B cell (primary cell): ENCODE data around the gene CBX7. TPM values are rescaled to one million over a fixed set of nuclear protein-coding genes. Genes with fewer than 3 reads are reported as not detected.

ENCODE experiments used
- ATAC-seq: fragments of 200-7000 bp; cut with Tn5 transposase; one replicate; pipeline ENCODE4 v1.10.0; 2021; ENCODE audit warnings: low read depth, mild to moderate bottlenecking, moderate number of reproducible peaks, moderate library complexity
- CTCF ChIA-PET: fragments of 350-600 bp; sonication (Branson Sonifier 250); formaldehyde crosslinking; loops from one replicate; lab custom pipeline; 2021; ENCODE audit warnings: antibody characterized with exemption, inconsistent platforms; lab: Charles Lee
- POLR2A ChIA-PET: fragments of 350-600 bp; sonication (Branson Sonifier 250); formaldehyde crosslinking; loops from one replicate; lab custom pipeline; 2021; ENCODE audit warnings: antibody characterized with exemption; lab: Charles Lee
- DNase-seq: peaks from one replicate; pipeline ENCODE4 v3.0.0; 2013
- H2AFZ ChIP-seq: 2 replicates; pipeline ENCODE4 v1.6.1; 2012; ENCODE audit warnings: mild to moderate bottlenecking, low read depth, low read length; ENCODE audit not compliant: insufficient read depth, poor library complexity, severe bottlenecking
- H3K27ac ChIP-seq, 2 donors: 1 replicate in 1 of 2; 2 replicates in 1 of 2; pipeline ENCODE4 v1.5.1; 2012 to 2013; ENCODE audit warnings: low read length in 2 of 2, mild to moderate bottlenecking in 2 of 2, moderate library complexity in 1 of 2
- H3K27me3 ChIP-seq, 4 experiments: fragments of 200-600 bp in 1 of 4; sonication (generic) in 1 of 4; replicated peaks in 1 of 4; 1 replicate in 2 of 4; 2 replicates in 2 of 4; pipeline versions ENCODE4 v1.6.1 to v1.7.0; 2013 to 2016; ENCODE audit warnings: low read length in 3 of 4, mild to moderate bottlenecking in 2 of 4, mixed read lengths in 1 of 4, moderate library complexity in 1 of 4; ENCODE audit not compliant: insufficient read depth in 4 of 4, control insufficient read depth in 3 of 4; ENCODE audit errors: control extremely low read depth in 1 of 4
- H3K36me3 ChIP-seq, 2 experiments: replicated peaks in 1 of 2; 1 replicate in 1 of 2; 2 replicates in 1 of 2; pipeline versions ENCODE4 v1.6.1 to v1.7.1; 2013; ENCODE audit warnings: low read length in 1 of 2; ENCODE audit not compliant: insufficient read depth in 2 of 2, control insufficient read depth in 1 of 2; ENCODE audit errors: control extremely low read depth in 1 of 2, extremely low read depth in 1 of 2
- H3K4me1 ChIP-seq, 2 donors: fragments of 200-600 bp in 1 of 2; sonication (generic) in 1 of 2; 1 replicate in 1 of 2; 2 replicates in 1 of 2; pipeline versions ENCODE4 v1.5.1 to v1.6.1; 2013 to 2017; ENCODE audit warnings: low read length in 2 of 2; ENCODE audit not compliant: control insufficient read depth in 2 of 2, insufficient read depth in 2 of 2
- H3K4me2 ChIP-seq: replicated peaks from 2 replicates; pipeline ENCODE3; 2012; ENCODE audit warnings: mild to moderate bottlenecking, low read depth, low read length; ENCODE audit not compliant: poor library complexity, severe bottlenecking
- H3K4me3 ChIP-seq, 5 experiments: fragments of 200-600 bp in 1 of 5; sonication (generic) in 1 of 5; 1 replicate in 3 of 5; 2 replicates in 2 of 5; pipeline versions ENCODE4 v1.5.1 to v1.7.0; 2011 to 2016; ENCODE audit warnings: low read length in 4 of 5, mild to moderate bottlenecking in 4 of 5, low read depth in 2 of 5, control low read depth in 1 of 5, moderate library complexity in 1 of 5; ENCODE audit not compliant: insufficient read depth in 1 of 5; ENCODE audit errors: control extremely low read depth in 1 of 5, extremely low read depth in 1 of 5
- H3K79me2 ChIP-seq: fragments of 200-600 bp; sonication (generic); one replicate; pipeline ENCODE4 v1.6.0; 2016; ENCODE audit warnings: low read length; ENCODE audit not compliant: control insufficient read depth, insufficient read depth
- H3K9ac ChIP-seq: fragments of 200-600 bp; sonication (generic); 2 replicates; pipeline ENCODE4 v1.6.1; 2017; ENCODE audit warnings: mild to moderate bottlenecking, low read length, moderate library complexity
- H3K9me3 ChIP-seq, 3 donors: one replicate each; pipeline versions ENCODE4 v1.6.1 to v1.7.1; 2013; ENCODE audit warnings: low read length in 2 of 3; ENCODE audit not compliant: control insufficient read depth in 2 of 3, insufficient read depth in 1 of 3; ENCODE audit errors: control extremely low read depth in 1 of 3
- H4K20me1 ChIP-seq: 2 replicates; pipeline ENCODE4 v1.6.0; 2012; ENCODE audit warnings: mild to moderate bottlenecking, low read length; ENCODE audit not compliant: insufficient read depth, control insufficient read depth, poor library complexity, severe bottlenecking
- H3K27ac Mint-ChIP-seq: one replicate; pipeline ENCODE4 v1.8.0; 2021; ENCODE audit warnings: mixed read lengths
- H3K27me3 Mint-ChIP-seq: one replicate; pipeline ENCODE4 v1.8.0; 2021; ENCODE audit warnings: mixed read lengths
- H3K4me1 Mint-ChIP-seq: one replicate; pipeline ENCODE4 v1.8.0; 2021; ENCODE audit warnings: mixed read lengths
- H3K4me3 Mint-ChIP-seq: one replicate; pipeline ENCODE4 v1.8.0; 2021; ENCODE audit warnings: mixed read lengths
- H3K9me3 Mint-ChIP-seq: one replicate; pipeline ENCODE4 v1.8.0; 2022; ENCODE audit warnings: mixed read lengths; ENCODE audit not compliant: insufficient read depth
- EZH2 ChIP-seq: IDR thresholded peaks from 2 replicates; pipeline ENCODE4 v1.6.1; 2012; ENCODE audit warnings: borderline replicate concordance, low read depth, mild to moderate bottlenecking, moderate library complexity, low read length; ENCODE audit not compliant: insufficient read depth, poor library complexity, severe bottlenecking
- WGBS: methylation state at CpG from one replicate; pipeline ENCODE4 v1.1.5; 2013; ENCODE audit warnings: missing lambda C conversion rate; ENCODE audit not compliant: insufficient coverage; 5-methylcytosine and 5-hydroxymethylcytosine counted together
- intact Hi-C: fragments of 100-400 bp; cut with micrococcal nuclease; formaldehyde crosslinking; loops from one replicate; pipeline ENCODE4 v1.10.0; 2022
- polyA plus RNA-seq: library from polyadenylated mRNA; depleted of rRNA; stranded (reverse); fragments of >200 nt; gene quantifications from 2 replicates; pipeline ENCODE4 v1.2.3, GENCODE V29; 2012
- total RNA-seq, 2 donors: library from RNA; stranded (reverse); fragments of 120-200 nt in 1 of 2; gene quantifications; 1 replicate in 1 of 2; 2 replicates in 1 of 2; pipeline versions ENCODE4 v1.2.3 to v1.2.4, GENCODE V29; 2013 to 2022
- TF ChIP-seq, protein P1 (sequence below): fragments of 200-600 bp; IDR thresholded peaks from one replicate; pipeline ENCODE4 v1.8.0; 2022; ENCODE audit warnings: antibody characterized with exemption, mild to moderate bottlenecking

CBX7 gene
- total and polyA plus RNA-seq, 2 donors (not counting 1 experiment from before 2014, with no cell fraction given), result 83.6 to 141 TPM

DNA sequence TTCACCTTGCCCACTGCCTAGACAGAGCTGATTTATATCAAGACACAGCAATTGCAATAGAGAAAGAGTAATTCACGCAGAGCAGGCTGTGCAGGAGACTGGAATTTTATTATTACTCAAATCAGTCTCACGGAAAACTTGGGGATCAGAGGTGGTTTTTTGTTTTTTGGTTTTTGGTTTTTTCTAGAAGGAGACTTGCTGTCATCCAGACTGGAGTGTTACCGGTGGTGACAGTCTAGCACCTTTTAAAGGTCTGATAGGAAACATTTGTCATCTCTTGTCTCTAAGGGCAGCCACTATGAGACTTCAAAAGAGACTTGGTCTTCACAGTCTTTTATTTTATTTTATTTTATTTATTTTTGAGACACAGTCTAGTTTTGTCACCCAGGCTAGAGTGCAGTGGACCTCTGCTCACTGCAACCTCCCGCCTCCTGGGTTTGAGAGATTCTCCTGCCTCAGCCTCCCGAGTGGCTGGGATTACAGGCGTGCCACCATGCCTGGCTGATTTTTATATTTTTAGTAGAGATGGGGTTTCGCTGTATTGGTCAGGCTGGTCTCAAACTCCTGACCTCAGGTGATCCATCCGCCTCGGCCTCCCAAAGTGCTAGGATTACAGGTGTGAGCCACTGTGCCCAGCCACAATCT lies 36.4 kb downstream of the CBX7 start:
- Histone ChIP-seq H4K20me1 (no peaks in the 10 kb centered on the region), H3K79me2 (peaks cover 3% of the 10 kb centered on the region), H3K9me3 (no peaks in the 10 kb centered on the region), H2AFZ (no peak overlapping the region), H3K4me2 (peak overlapping the region; percentile 66), H3K36me3 (no peaks in the 10 kb centered on the region), H3K4me3 (no peak overlapping the region), H3K9ac (no peak overlapping the region), H3K4me1 (peaks cover 43 to 45% of the 10 kb centered on the region in 2 donors), H3K27ac (peak overlapping the region in 1 of 2 donors; percentile 78), H3K27me3 (no peaks in the 10 kb centered on the region)
- Mint-ChIP-seq H3K27me3 (no peaks in the 10 kb centered on the region), H3K27ac (peak overlapping the region; percentile 93), H3K9me3 (no peaks in the 10 kb centered on the region), H3K4me3 (peak overlapping the region; percentile 23), H3K4me1 (peaks cover 44% of the 10 kb centered on the region)
- intact Hi-C loops, result loop anchor here (2.0 kb wide), 3 partner anchors 17 to 101 kb away; partner anchors contain the start of gene APOBEC3C
- no peak for DNase-seq
- POLR2A ChIA-PET, result interaction anchor here (1.1 to 2.6 kb wide), 3 partner anchors 16 to 386 kb away, joined by 5 to 10 read pairs (median 7); no protein-coding TSS in a partner anchor
- WGBS, result 77% methylated on average over 3 of the region's 9 CpGs
- no peak for ATAC-seq
- TF ChIP-seq, protein P1, sequence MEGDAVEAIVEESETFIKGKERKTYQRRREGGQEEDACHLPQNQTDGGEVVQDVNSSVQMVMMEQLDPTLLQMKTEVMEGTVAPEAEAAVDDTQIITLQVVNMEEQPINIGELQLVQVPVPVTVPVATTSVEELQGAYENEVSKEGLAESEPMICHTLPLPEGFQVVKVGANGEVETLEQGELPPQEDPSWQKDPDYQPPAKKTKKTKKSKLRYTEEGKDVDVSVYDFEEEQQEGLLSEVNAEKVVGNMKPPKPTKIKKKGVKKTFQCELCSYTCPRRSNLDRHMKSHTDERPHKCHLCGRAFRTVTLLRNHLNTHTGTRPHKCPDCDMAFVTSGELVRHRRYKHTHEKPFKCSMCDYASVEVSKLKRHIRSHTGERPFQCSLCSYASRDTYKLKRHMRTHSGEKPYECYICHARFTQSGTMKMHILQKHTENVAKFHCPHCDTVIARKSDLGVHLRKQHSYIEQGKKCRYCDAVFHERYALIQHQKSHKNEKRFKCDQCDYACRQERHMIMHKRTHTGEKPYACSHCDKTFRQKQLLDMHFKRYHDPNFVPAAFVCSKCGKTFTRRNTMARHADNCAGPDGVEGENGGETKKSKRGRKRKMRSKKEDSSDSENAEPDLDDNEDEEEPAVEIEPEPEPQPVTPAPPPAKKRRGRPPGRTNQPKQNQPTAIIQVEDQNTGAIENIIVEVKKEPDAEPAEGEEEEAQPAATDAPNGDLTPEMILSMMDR, result no peak
- TF ChIP-seq EZH2, result no peak
- CTCF ChIA-PET, result interaction anchor here (0.6 to 2.8 kb wide), 8 partner anchors 15 to 113 kb away, joined by 3 to 12 read pairs (median 4); no protein-coding TSS in a partner anchor

- Histone ChIP-seq H4K20me1 (no peaks in the 10 kb centered on the region), H3K79me2 (peaks cover 3% of the 10 kb centered on the region), H3K9ac (no peak overlapping the region), H3K27ac (peak overlapping the region; percentile 68 to 78), H3K4me1 (peaks cover 48 to 50% of the 10 kb centered on the region in 2 donors), H3K27me3 (no peaks in the 10 kb centered on the region), H3K4me3 (peak overlapping the region in 1 of 5 experiments; percentile 37), H3K9me3 (no peaks in the 10 kb centered on the region), H2AFZ (no peak overlapping the region), H3K36me3 (no peaks in the 10 kb centered on the region), H3K4me2 (peak overlapping the region; percentile 66)
- no CpG with 5 or more reads among the region's 2 CpGs for WGBS
- DNase-seq (no peak), ATAC-seq (no peak)
- POLR2A ChIA-PET, result interaction anchor here (0.6 to 2.6 kb wide), 5 partner anchors 16 to 385 kb away, joined by 3 to 10 read pairs (median 5); no protein-coding TSS in a partner anchor
- Mint-ChIP-seq H3K27me3 (no peaks in the 10 kb centered on the region), H3K27ac (peak overlapping the region; percentile 93), H3K4me3 (peak overlapping the region; percentile 23), H3K4me1 (peaks cover 48% of the 10 kb centered on the region), H3K9me3 (no peaks in the 10 kb centered on the region)
- intact Hi-C loops, result loop anchor here (2.0 kb wide), 2 partner anchors 17 to 101 kb away; partner anchors contain the start of gene APOBEC3C
- TF ChIP-seq, protein P1, result no peak
- no peak for TF ChIP-seq EZH2
- CTCF ChIA-PET, result interaction anchor here (0.6 to 2.8 kb wide), 8 partner anchors 15 to 112 kb away, joined by 3 to 12 read pairs (median 4); no protein-coding TSS in a partner anchor
These were observed 36.9 kb downstream of the CBX7 start for GRCh38 chr22:39115570-39115969.
